GM18907 (cell line): ENCODE data around the gene TCERG1L.
"Not testable (repeated sequence)": the region's sequence is repeated elsewhere in the genome, so short reads cannot be mapped to it uniquely, and the experiment has no call there.

Experiments used
- ATAC-seq: cut with Tn5 transposase; IDR thresholded peaks from one replicate; pipeline ENCODE4 v1.9.1; 2021; ENCODE audit warnings: mild to moderate bottlenecking, moderate library complexity; ENCODE audit not compliant: unreplicated experiment

The TCERG1L gene

GRCh38 chr10:131091682-131092081 is 219.8 kb downstream of the TCERG1L start:
- no peak for ATAC-seq

- ATAC-seq: no peak
These were observed 220.5 kb downstream of the TCERG1L start for GRCh38 chr10:131090761-131091661.

- no peak for ATAC-seq
These were observed 221.7 kb downstream of the TCERG1L start for GRCh38 chr10:131089861-131090260.

- ATAC-seq: no peak
These were observed 222.4 kb downstream of the TCERG1L start for GRCh38 chr10:131089150-131089549.

GRCh38 chr10:131088619-131089018 is 222.9 kb downstream of the TCERG1L start:
- ATAC-seq: no peak

- ATAC-seq: no peak
These were observed 223.9 kb downstream of the TCERG1L start for GRCh38 chr10:131087464-131088215.

GRCh38 chr10:131086511-131086910 is 225.0 kb downstream of the TCERG1L start:
- no peak for ATAC-seq

- no peak for ATAC-seq
These were observed 225.4 kb downstream of the TCERG1L start for GRCh38 chr10:131086094-131086493.

GRCh38 chr10:131085091-131085860 is 226.2 kb downstream of the TCERG1L start:
- no peak for ATAC-seq

GRCh38 chr10:131084791-131085090 is 226.8 kb downstream of the TCERG1L start:
- ATAC-seq: no peak

- ATAC-seq: no peak
These were observed 227.4 kb downstream of the TCERG1L start for GRCh38 chr10:131083915-131084790.

GRCh38 chr10:131082991-131083481 is 228.5 kb downstream of the TCERG1L start:
- no peak for ATAC-seq

GRCh38 chr10:131082201-131082850 is 229.2 kb downstream of the TCERG1L start:
- ATAC-seq: no peak

GRCh38 chr10:131081786-131082185 is 229.7 kb downstream of the TCERG1L start:
- no peak for ATAC-seq

GRCh38 chr10:131081376-131081775 is 230.1 kb downstream of the TCERG1L start:
- ATAC-seq: no peak

GRCh38 chr10:131080571-131080970 is 230.9 kb downstream of the TCERG1L start:
- ATAC-seq: no peak

- ATAC-seq: no peak
These were observed 232.2 kb downstream of the TCERG1L start for GRCh38 chr10:131079314-131079713.

GRCh38 chr10:131078882-131079280 is 232.6 kb downstream of the TCERG1L start:
- ATAC-seq: not testable (repeated sequence)

GRCh38 chr10:131078131-131078881 is 233.2 kb downstream of the TCERG1L start:
- ATAC-seq: no peak
